OCI-LY3 (cell line): ENCODE measurements around the gene MCF2L2.
A peak's percentile ranks its signal among the peaks of the same experiment; 100 is the strongest.
"Not testable (repeated sequence)": the region's sequence is repeated elsewhere in the genome, so short reads cannot be mapped to it uniquely, and the experiment has no call there.

ENCODE experiments used
- H2AFZ ChIP-seq: fragments of 200-600, 300-600 bp; shearing (Covaris generic); 2 replicates; pipeline ENCODE4 v1.6.0; 2014; ENCODE audit warnings: antibody characterized with exemption, low read depth, low read length
- H3K27ac ChIP-seq: fragments of 200-600, 300-600 bp; sonication (generic); 2 replicates; pipeline ENCODE4 v1.5.1; 2014; ENCODE audit warnings: mild to moderate bottlenecking, low read length, moderate library complexity, mixed read lengths
- H3K27me3 ChIP-seq: fragments of 200-600, 300-600 bp; sonication (generic); 2 replicates; pipeline ENCODE4 v1.6.1; 2014; ENCODE audit warnings: low read depth, low read length, mixed read lengths
- H3K36me3 ChIP-seq: fragments of 200-600, 300-600 bp; sonication (generic); replicated peaks from 2 replicates; pipeline ENCODE3; 2014; ENCODE audit warnings: low read depth, low read length, mixed read lengths
- H3K4me1 ChIP-seq: fragments of 300-600, 200-600 bp; sonication (generic); 2 replicates; pipeline ENCODE4 v1.6.1; 2014; ENCODE audit warnings: low read length, mixed read lengths
- H3K4me2 ChIP-seq: fragments of 200-600, 300-600 bp; sonication (generic); 2 replicates; pipeline ENCODE4 v1.6.1; 2014; ENCODE audit warnings: low read length, mixed read lengths
- H3K4me3 ChIP-seq: fragments of 300-600, 200-600 bp; sonication (generic); 2 replicates; pipeline ENCODE4 v1.5.1; 2014; ENCODE audit warnings: antibody characterized with exemption, mild to moderate bottlenecking, low read length, moderate library complexity
- H3K79me2 ChIP-seq: fragments of 300-600, 200-600 bp; shearing (Covaris generic); 2 replicates; pipeline ENCODE4 v1.6.1; 2014; ENCODE audit warnings: mild to moderate bottlenecking, low read length, mixed read lengths
- H3K9ac ChIP-seq: fragments of 300-600, 200-600 bp; shearing (Covaris generic); 2 replicates; pipeline ENCODE4 v1.6.0; 2014; ENCODE audit warnings: mild to moderate bottlenecking, low read length, moderate library complexity
- H3K9me3 ChIP-seq: fragments of 200-600, 300-600 bp; shearing (Covaris generic); 2 replicates; pipeline ENCODE4 v1.6.1; 2014; ENCODE audit warnings: low read length, mixed read lengths; ENCODE audit not compliant: insufficient read depth
- H4K20me1 ChIP-seq: fragments of 200-600, 300-600 bp; sonication (generic); 2 replicates; pipeline ENCODE4 v1.6.1; 2016; ENCODE audit warnings: low read length, mixed read lengths; ENCODE audit not compliant: insufficient read depth
- EZH2phosphoT487 ChIP-seq: fragments of 200-600 bp; shearing (Covaris generic); IDR thresholded peaks from 2 replicates; pipeline ENCODE4 v1.6.1; 2018; ENCODE audit warnings: antibody characterized with exemption, mixed run types, low read depth
- TF ChIP-seq, protein P1 (sequence below): fragments of 200-600, 300-600 bp; sonication (generic); IDR thresholded peaks from 2 replicates; pipeline ENCODE4 v1.5.1; 2014; ENCODE audit warnings: antibody characterized with exemption, low read length, low read depth

The MCF2L2 gene, protein sequence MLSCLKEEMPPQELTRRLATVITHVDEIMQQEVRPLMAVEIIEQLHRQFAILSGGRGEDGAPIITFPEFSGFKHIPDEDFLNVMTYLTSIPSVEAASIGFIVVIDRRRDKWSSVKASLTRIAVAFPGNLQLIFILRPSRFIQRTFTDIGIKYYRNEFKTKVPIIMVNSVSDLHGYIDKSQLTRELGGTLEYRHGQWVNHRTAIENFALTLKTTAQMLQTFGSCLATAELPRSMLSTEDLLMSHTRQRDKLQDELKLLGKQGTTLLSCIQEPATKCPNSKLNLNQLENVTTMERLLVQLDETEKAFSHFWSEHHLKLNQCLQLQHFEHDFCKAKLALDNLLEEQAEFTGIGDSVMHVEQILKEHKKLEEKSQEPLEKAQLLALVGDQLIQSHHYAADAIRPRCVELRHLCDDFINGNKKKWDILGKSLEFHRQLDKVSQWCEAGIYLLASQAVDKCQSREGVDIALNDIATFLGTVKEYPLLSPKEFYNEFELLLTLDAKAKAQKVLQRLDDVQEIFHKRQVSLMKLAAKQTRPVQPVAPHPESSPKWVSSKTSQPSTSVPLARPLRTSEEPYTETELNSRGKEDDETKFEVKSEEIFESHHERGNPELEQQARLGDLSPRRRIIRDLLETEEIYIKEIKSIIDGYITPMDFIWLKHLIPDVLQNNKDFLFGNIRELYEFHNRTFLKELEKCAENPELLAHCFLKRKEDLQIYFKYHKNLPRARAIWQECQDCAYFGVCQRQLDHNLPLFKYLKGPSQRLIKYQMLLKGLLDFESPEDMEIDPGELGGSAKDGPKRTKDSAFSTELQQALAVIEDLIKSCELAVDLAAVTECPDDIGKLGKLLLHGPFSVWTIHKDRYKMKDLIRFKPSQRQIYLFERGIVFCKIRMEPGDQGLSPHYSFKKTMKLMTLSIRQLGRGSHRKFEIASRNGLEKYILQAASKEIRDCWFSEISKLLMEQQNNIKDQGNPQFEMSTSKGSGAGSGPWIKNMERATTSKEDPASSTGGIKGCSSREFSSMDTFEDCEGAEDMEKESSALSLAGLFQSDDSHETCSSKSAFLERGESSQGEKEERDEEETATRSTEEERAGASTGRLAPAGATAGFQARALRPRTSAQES

GRCh38 chr3:183428447-183429211 lies at the start of gene MCF2L2:
MCF2L2 (minus strand) TSS chr3:183428619; CDS start chr3:183427977, 642 bp downstream.
- no peaks in the 10 kb centered on the region for H3K36me3 ChIP-seq
- H4K20me1 ChIP-seq = no peaks in the 10 kb centered on the region
- peak within 1 kb of the TSS; percentile 63 for H3K9ac ChIP-seq
- H3K4me2 ChIP-seq = peak within 1 kb of the TSS; percentile 99
- peak within 1 kb of the TSS; percentile 81 for H2AFZ ChIP-seq
- no peaks in the 10 kb centered on the region for H3K9me3 ChIP-seq
- H3K27me3 ChIP-seq = peaks cover 21% of the 10 kb centered on the region
- no peaks in the 10 kb centered on the region for H3K79me2 ChIP-seq
- peak within 1 kb of the TSS; percentile 79 for H3K4me3 ChIP-seq
- H3K27ac ChIP-seq = no peak within 1 kb of the TSS
- H3K4me1 ChIP-seq = peaks cover 24% of the 10 kb centered on the region
- no peak for TF ChIP-seq EZH2phosphoT487
- TF ChIP-seq, protein P1, sequence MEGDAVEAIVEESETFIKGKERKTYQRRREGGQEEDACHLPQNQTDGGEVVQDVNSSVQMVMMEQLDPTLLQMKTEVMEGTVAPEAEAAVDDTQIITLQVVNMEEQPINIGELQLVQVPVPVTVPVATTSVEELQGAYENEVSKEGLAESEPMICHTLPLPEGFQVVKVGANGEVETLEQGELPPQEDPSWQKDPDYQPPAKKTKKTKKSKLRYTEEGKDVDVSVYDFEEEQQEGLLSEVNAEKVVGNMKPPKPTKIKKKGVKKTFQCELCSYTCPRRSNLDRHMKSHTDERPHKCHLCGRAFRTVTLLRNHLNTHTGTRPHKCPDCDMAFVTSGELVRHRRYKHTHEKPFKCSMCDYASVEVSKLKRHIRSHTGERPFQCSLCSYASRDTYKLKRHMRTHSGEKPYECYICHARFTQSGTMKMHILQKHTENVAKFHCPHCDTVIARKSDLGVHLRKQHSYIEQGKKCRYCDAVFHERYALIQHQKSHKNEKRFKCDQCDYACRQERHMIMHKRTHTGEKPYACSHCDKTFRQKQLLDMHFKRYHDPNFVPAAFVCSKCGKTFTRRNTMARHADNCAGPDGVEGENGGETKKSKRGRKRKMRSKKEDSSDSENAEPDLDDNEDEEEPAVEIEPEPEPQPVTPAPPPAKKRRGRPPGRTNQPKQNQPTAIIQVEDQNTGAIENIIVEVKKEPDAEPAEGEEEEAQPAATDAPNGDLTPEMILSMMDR = no peak

DNA sequence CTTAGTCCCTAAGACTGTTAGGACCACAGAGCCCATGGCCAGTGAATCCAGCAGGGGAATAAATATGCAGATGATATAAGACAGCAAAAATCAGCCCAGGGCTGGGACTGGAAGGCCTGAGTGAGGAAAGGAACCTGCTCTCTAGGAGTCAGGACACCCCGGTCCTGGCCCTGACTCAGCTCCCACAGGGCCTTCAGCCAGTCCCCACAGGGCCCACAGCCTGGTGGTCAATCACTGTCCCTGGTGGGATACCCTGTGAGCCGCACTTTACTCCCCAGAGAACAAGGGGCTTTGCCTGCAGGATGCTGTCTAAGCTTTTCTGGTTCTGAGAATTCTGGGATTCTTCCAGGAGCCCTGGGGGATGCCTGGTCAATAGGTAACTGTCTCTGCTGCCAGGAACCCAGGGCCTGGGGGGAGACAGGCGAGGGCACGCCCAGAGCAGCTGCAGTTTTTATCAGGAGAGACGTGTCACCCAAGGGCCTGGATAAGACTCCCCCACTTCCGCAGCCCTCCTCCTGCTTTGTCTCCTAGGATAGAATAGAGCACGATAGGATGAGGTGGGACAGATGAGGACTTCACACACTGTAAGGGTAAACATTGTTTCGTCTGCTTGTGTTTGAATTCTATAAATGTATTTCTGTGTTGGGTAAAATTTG lies 49.5 kb upstream of the MCF2L2 start:
- Histone ChIP-seq H3K9ac (no peak overlapping the region), H3K27me3 (peaks cover 4% of the 10 kb centered on the region; the same call in 1 of the 2 replicates), H3K27ac (no peak overlapping the region), H3K4me3 (no peak overlapping the region), H3K4me1 (no peaks in the 10 kb centered on the region), H4K20me1 (no peaks in the 10 kb centered on the region), H3K79me2 (no peaks in the 10 kb centered on the region), H2AFZ (no peak overlapping the region), H3K36me3 (no peaks in the 10 kb centered on the region), H3K9me3 (no peaks in the 10 kb centered on the region), H3K4me2 (no peak overlapping the region)
- no peak for TF ChIP-seq EZH2phosphoT487
- TF ChIP-seq, protein P1 = no peak

GRCh38 chr3:183475764-183476162 lies 47.3 kb upstream of the MCF2L2 start:
- not testable (repeated sequence) for H3K4me2 ChIP-seq, H3K4me3 ChIP-seq, H3K27ac ChIP-seq, H2AFZ ChIP-seq, H3K79me2 ChIP-seq, H3K27me3 ChIP-seq, H3K9ac ChIP-seq, H3K4me1 ChIP-seq, H4K20me1 ChIP-seq, H3K36me3 ChIP-seq, H3K9me3 ChIP-seq
